Stimulated activated CD4-positive, alpha-beta T cell treated with anti-CD3 and anti-CD28 coated beads, TNF-alpha, amount 100 ng/mL, for 4 hours (primary cell): ENCODE results near the gene UBE3C.

Experiments
- DNase-seq, 3 experiments: peaks; one replicate each; pipeline ENCODE4 v3.0.0-alpha.2; 2020; ENCODE audit warnings: low read depth in 3 of 3

The UBE3C gene

DNA sequence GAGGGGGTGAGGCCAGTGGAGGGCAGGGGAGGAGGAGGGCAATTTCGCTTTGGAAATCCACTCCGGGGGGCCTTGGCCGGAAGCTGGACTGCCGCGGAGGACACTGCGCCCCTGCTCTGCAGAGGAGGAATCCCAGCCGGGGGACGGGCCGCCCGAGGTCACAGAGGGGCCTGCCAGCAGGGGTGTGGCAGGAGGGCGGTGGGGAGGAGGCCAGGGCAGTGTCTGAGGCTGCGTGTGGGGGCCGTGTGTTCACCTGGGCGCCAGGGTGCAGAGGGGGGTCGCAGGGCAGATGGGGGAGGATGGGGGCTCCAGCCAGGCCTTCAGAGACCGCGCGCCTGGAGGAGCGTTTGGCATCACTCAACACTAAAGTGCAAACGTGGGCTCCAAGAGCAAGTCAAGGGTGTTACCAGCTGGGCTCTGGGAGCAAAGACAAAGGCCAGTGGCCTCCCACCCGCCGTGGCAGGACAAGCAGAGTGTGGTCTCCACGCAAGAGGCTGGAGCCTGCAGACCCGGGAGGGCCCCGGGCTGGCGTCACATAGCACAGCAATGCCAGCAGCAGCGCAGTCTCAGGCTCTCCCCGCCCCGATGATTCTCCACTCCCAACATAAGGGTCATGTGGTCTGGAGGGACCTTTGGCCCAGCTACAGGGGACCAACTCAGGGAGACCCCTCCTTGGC lies 152.8 kb downstream of the UBE3C start:
- no peak for DNase-seq

DNA sequence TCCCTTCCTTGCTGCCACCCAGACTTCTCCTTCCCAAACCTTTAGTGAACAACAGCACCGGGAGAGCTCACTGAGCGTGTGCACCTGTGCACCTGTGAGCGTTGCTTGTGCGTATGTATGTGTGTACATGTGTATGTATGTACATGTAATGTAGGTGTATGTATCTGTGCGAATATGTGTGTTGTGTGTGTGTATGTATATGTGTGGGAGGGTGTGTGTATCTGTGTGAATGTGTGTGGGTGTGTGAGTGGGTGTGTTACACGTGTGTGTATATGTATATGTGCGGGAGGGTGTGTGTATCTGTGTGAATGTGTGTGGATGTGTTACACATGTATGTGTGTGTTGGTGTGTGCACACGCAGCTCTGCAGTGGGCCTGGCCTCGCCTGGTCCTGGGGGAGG lies 153.5 kb downstream of the UBE3C start:
- no peak for DNase-seq

DNA sequence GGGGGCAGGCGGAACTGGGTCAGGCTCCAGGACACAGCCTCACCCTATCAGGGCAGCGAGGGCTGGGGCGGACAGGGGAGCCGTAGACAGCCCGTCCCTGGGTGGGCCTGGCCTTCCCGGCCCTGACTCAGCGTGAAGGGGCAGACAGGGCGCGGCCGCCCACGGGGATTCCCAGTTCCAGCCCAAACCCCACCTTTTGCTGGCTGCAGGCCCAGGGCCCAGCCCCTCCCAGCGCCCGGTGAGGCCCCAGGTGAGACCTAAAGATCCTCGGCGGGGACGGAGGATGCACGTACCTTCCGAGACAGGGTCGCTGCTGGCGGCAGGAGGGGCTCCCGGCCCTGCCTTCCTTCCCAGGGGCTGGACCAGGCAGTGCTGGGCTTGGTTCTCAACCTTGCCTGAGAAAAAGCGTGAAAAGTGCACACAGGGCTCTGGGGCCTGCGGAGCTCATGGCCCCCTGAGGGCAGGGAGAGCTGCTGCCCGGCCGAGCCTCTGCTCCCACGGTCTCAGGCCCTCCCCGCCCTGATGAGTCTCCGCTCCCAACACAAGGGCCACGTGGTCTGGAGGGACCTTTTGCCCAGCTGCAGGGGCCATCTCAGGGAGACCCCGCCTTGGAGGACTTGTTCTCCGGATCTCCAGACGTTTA lies 154.2 kb downstream of the UBE3C start:
- DNase-seq: no peak

DNA sequence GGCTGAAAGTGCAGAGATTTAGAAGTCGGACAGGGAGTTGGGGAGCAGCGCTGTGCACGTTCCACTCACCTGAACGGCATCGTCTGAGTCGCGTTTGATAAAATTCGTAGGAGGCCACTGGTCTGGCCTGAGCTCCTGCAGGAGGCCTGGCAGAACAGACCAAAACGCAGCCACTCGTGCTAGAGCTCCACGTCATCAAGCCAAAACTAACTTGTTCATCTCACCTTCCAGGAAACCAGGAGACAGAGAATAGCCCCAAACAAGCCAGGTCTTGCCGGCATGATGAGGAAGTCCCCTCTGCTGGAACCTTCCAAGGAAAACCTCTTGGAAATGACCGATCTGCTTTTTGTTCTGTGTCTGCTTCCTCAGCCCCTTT lies 154.7 kb downstream of the UBE3C start:
- DNase-seq: no peak

DNA sequence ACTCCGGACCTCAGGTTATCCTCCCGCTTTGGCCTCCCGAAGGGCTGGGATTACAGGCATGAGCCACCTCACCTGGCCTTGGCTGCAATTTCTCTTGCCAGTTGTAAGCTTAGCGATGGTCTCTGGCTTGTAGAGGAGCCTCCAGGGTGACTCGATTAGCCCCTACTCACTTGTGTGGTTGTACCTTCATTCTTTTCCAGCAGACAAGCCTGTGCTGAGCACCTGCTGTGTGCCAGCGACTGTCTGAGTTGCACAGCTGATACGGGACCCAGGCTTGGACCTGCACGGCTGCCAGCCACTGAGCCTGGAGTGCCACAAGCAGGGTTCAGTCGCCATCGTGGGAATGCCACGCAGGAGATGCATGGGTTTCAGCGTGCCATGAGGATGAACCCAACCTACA lies 156.0 kb downstream of the UBE3C start:
- DNase-seq: no peak

DNA sequence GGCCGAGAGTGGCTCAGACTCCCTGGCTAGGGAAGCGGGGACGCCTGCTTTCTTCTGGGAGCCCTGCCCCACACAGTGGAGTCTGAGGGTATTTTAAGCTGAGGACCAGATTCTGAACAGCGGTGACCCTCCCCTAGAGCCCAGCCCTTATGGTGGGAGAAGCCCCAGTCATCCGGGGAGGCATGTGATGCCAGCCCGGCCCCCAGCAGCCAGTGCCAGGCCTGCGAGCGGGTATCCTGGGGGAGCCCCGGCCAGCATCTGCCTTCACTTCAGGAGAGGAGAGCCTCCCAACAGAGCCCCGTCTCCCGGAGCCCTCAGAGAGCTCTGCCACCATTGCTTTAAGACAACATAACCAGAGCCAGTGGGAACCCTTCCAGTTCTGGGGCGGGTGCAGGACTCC lies 156.6 kb downstream of the UBE3C start:
- no peak for DNase-seq

DNA sequence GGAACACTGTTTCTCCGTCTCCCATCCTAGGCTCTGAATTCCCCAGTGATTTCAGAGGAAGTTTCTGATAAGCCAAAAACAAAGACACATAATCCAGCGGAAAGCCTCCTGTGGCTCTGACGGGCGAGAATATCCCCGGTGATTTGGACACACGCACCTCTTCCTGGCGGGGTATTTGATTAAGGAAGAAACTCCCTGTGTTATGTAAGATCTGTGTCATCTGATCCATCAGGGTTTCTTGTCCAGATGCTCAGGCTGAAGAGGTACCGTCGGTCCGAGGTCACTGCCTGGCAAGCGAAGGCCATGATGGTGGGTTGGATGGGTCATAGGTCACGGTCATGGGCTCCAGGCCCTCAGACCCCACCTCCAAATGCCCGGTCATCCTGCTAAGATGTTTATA lies 158.5 kb downstream of the UBE3C start:
- DNase-seq: no peak

DNA sequence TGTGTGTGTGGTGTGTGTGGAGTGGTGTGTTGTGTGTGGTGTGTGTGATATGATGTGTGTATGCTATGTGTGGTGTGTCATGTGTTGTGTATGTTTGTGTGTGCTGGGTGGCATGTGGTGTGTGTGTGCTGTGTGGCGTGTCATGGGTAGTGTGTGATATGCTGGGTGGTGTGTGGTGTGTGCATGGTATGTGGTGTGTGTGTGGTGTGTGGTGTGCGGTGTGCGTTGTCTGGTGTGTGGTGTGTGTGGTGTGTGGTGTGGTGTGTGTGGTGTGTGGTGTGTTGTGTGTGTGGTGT lies 160.5 kb downstream of the UBE3C start:
- no peak for DNase-seq

DNA sequence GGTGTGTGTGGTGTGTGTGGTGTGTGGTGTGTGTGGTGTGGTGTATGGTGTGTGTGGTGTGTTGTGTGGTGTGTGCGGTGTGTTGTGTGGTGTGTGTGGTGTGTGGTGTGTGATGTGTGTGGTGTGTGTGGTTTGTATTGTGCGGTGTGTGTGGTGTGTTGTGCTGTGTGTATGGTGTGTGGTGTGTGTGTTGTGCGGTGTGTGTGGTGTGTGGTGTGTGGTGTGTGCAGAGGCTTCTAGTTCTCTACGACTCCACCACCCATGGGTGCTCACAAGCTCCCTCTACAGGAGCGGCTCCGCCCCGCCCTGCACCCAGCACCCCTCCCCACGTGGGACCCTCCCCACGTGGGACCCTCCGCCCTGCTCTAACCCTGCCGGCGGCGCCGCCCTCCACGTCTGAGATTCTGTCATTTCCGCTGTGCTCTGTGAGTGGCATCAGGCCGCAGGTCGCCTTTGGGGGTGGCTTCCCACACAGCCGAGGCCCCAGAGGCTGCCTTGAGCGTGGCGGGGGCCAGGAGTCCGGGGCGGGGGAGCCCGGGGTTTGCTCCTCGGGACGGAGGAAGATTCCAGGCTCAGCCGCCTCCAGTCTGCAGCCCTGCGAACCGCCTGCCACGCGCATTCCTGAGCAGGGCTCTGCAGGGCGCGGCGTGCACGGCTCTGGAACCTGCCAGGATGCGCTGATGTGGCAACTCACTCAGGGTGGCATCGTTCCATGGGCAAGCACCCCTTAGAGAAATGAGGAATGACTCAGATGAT lies 161.1 kb downstream of the UBE3C start:
- peak in 1 of 3 experiments; percentile 20 for DNase-seq

DNA sequence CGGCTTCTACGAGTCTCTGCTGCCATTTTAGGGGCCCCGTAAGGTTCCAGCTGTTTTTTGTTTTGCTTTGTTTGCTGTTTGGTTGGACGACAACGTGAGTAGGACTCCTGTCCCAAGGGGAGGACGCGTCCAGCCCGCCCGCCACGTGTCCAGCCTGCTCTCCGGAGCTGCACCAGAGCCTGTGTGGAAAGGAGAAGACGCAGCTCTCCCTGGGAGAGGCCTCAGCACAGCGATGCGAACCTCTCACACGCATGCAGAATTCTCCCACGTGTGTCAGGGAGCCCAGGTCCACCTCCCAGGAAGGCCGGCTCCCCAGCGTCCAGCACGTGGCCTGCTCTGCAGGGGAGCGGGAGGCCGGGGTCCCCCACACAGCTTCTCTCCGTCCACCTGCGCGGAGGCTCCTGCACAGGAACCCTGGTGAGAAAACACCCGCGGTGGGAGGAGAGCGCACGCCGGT lies 161.7 kb downstream of the UBE3C start:
- DNase-seq: no peak

DNA sequence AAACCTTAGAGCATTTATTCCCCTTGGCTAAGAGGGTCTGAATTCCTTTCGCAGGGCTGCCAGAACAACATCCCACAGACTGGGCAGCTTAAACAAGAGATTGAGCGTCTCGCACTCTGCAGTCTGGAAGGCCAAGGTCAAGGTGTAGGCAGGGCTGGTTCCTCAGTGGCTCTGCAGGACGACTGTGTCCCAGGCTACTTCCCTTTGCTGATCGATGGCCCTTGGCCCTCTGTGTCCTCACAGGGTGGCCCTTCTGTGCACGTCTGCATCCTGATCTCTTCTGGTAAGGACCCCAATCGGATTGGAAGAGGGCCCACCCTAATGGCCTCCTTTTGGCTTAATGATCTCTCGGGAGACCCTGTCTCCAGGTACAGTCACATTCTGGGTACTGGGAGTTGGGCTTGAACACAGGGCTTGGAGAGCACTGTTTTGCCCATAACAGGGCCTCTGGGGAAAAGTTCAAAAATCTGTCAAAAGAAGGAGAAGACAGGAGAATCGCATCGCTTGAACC lies 162.9 kb downstream of the UBE3C start:
- no peak for DNase-seq

DNA sequence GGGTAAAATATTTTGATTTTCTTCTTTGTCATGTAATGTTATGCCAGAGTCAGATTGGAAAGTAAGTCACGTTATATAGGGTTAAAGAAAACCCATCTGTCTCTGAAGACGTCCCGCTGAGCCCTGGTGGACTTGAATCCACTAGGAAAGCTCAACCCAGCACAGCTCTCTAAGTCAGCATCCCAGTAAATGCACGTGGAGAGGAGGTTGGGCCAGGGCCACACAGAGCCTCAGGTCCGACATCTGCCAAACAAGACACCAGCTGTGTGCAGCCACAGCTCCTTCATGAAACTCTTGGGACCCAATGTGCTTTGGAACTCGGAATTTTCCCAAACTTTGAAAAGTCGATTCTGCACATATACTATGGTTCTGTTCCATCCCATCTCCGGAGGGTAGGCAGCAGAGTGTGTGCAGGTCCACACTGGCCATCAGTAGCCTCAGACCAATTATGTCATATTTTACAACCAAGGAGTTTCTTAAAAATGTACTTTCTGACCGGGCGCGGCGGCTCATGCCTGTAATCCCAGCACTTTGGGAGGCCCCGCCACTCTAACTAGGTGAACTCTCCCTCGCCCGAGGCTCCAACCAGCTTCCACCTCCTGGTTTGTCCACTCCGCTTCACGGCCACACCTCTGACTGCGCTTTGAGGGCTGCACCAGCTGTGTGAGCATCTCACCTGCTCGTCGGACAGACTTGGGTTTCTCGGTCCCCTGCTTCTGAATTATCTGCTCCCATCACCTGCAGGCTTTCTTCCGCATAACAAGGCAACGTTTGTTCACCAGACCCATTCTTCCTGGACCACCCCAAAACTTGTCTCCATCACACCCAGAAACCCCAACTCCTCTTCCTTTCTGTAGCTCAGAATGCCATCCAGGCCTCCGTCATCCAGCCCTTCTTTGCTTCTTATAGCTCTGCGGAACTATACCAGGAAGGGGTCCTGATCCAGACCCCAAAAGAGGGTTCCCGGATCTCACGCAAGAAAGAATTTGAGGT lies 168.4 kb downstream of the UBE3C start:
- no peak for DNase-seq

DNA sequence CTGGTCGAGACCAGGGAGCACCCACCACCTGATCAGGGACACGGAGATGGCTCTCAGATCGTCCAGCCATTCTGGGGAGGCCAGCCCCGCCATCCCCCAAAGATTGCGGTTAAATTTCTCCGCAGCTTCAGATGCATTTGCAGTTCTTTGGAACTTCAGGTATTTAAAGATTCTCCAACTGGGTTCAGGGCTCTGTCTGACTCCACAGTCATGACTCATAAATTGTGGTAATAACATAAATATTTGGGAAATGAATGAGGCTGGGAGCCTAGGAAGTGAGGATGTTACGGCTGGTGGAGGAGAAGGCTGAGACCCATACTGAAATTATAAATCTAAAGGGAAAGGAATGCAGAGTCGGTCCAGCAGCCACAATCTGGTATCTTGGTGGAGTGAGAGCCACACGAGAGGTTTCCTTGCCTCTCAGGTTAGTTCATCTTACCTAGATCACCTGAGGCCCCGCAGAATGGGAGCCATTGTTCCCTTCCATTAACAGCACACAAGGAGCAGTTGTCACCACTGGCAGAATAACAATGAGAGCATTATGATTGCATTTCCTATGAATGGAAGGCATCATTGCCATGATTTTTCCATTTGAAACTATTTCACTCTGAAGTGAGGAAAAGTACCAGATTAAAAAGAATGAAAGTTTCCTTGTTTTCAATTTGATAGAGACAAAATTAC lies 171.4 kb downstream of the UBE3C start:
- no peak for DNase-seq

DNA sequence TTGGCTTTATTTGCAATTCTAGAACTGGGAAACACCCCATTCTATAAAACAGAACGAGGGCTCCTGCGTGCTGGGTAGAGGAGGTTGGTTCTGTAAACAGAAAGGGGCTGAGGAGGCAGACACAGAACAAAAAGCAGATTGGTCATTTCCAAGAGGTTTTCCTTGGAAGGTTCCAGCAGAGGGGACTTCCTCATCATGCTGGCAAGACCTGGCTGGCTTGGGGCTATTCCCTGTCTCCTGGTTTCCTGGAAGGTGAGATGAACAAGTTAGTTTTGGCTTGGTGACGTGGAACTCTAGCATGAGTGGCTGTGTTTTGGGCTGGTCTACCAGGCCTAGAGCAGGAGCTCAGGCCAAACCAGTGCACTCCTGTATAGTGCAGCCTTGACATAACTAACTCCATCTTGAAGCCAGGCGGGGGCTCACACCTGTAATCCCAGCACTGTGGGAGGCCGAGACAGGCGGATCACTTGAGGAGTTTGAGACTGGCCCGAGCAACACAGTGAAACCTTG lies 172.0 kb downstream of the UBE3C start:
- no peak for DNase-seq

DNA sequence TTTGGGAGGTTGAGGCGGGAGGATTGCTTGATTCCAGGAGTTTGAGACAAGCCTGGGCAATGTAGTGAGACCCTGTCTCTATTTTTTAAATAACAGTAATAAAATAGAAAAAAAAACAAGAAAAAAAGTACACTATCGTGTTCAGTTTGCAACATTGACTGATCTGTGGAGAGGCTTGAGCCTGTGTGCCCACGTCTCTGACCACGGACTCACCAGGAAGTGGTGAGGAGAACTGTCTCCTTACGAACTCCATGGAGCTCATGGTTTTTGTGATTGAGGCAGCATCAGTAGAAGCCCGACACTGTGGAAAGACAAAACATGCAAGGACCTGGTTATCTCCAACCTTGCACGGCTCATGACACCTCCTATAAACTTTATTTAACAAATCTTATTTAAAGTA lies 174.2 kb downstream of the UBE3C start:
- DNase-seq: no peak

DNA sequence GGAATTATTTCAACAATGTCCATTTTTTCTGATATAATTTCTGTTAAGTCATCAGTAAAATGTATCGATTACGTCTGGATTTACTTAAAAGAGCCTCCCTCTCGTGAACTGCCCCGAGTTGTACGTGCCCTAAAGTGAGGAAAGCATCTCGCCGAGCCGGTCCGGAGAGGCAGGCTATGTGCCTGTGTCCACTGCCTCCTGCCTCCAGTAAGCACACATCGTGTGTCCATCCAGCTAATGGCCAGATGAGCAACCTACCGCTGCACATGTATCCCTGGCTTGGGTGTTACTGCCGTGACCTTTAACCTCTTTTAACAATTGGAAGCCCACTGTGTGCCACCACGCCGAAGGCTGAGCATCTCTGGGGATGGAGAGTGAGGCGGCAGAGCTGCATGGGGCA lies 174.9 kb downstream of the UBE3C start:
- no peak for DNase-seq

DNA sequence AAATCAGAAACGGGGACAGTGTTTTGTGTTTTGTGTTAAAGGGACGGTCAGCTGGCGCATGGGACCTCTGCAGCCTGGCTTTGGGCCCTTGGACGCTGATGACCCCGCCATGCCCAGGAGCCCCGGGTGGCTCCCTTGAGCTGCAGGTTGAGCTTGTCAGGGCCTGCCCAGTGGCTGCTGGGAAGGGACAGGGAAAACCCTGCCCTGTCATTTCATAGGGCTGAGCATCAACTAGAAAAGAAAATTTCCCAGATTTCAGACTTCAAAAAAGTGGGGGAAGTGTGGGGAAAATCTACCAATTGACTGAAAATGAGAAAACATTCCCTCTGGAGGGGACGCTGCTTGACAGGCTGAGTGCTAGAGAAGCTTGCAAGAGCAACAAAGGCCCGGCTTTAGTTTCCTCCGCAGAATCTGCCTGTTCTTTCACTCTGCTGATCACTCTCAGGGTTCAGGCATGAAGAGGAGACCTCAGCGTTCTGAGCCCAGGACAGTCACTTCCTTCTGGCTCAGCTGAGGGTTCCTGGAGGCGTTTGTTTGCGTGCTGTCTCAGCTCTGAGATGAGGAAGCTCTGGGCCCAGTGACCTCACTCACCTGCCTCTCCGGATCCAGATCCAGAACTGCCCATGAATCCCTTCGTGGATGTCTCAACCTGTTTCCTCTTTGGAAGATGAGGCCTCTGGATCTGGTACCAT lies 179.4 kb downstream of the UBE3C start:
- no peak for DNase-seq
